Activated naive CD4-positive, alpha-beta T cell treated with anti-CD3 and anti-CD28 coated beads for 36 hours (primary cell): ENCODE data around the gene HKDC1. TPM values are rescaled to one million over a fixed set of nuclear protein-coding genes. Genes with fewer than 3 reads are reported as not detected.

Source experiments
- CTCF ChIA-PET: fragments of 350-600 bp; sonication (Branson Sonifier 250); formaldehyde crosslinking; loops from one replicate; lab custom pipeline; 2021; ENCODE audit warnings: antibody characterized with exemption; lab: Charles Lee
- DNase-seq: peaks from one replicate; pipeline ENCODE4 v3.0.0-alpha.2; 2020
- H3K27ac Mint-ChIP-seq: one replicate; pipeline ENCODE4 v1.8.0; 2021; ENCODE audit warnings: mild to moderate bottlenecking, mixed read lengths
- H3K27me3 Mint-ChIP-seq: one replicate; pipeline ENCODE4 v1.8.0; 2021; ENCODE audit warnings: low read depth, mixed read lengths
- H3K36me3 Mint-ChIP-seq: one replicate; pipeline ENCODE4 v1.8.0; 2021; ENCODE audit warnings: low read depth, mixed read lengths
- H3K4me1 Mint-ChIP-seq: one replicate; pipeline ENCODE4 v1.8.0; 2021; ENCODE audit warnings: low read depth, mixed read lengths
- H3K4me3 Mint-ChIP-seq: one replicate; pipeline ENCODE4 v1.8.0; 2021; ENCODE audit warnings: mild to moderate bottlenecking, moderate library complexity, mixed read lengths
- H3K9me3 Mint-ChIP-seq: one replicate; pipeline ENCODE4 v1.8.0; 2021; ENCODE audit warnings: mixed read lengths
- intact Hi-C: fragments of 100-400 bp; cut with micrococcal nuclease; formaldehyde crosslinking; loops from one replicate; pipeline ENCODE4 v1.15.1; 2023
- total RNA-seq, 2 experiments: library from RNA; stranded (reverse); gene quantifications; one replicate each; pipeline ENCODE4 v1.2.3, GENCODE V29; 2021

Gene HKDC1
- total RNA-seq, 2 experiments from 2014 or later = 1.5 to 1.6 TPM

GRCh38 chr10:69232736-69233480, 12.8 kb downstream of the HKDC1 start:
- Mint-ChIP-seq H3K4me1 (peaks cover 47% of the 10 kb centered on the region), H3K36me3 (no peaks in the 10 kb centered on the region), H3K9me3 (no peaks in the 10 kb centered on the region), H3K27ac (peak overlapping the region; percentile 7), H3K27me3 (no peaks in the 10 kb centered on the region), H3K4me3 (peak overlapping the region; percentile 43)
- DNase-seq = peak; percentile 56
- CTCF ChIA-PET = interaction anchor here (0.6 to 6.5 kb wide), 10 partner anchors 10 to 274 kb away, joined by 3 to 52 read pairs (median 4); no protein-coding TSS in a partner anchor
- intact Hi-C loops = no loop called here

DNA sequence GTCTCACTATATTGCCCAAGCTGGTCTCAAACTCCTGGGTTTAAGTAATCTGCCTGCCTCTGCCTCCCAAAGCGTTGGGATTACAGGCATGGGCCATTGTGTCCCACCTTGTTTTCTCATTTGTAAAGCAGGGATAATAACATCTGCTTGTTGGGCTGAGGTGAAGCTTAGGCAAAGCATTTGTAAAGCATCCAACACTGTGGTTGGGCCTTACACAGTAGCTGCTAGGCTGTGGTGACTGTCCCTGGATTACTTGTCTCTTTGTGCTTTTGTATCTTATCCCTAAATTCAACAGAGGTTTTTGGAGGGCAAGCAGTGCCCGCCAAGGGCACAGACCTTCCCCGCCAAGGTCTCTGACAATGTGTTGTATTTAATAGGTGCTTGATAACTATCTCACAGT, 14.3 kb downstream of the HKDC1 start:
- H3K27ac Mint-ChIP-seq = no peak overlapping the region
- no peak for DNase-seq
- intact Hi-C loops = no loop called here
- H3K9me3 Mint-ChIP-seq = no peaks in the 10 kb centered on the region
- CTCF ChIA-PET = interaction anchor here (2.3 to 6.5 kb wide), 3 partner anchors 156 to 172 kb away, joined by 12 to 52 read pairs (median 33); no protein-coding TSS in a partner anchor
- H3K4me1 Mint-ChIP-seq = peaks cover 33% of the 10 kb centered on the region
- no peak overlapping the region for H3K4me3 Mint-ChIP-seq
- H3K36me3 Mint-ChIP-seq = no peaks in the 10 kb centered on the region
- no peaks in the 10 kb centered on the region for H3K27me3 Mint-ChIP-seq

DNA sequence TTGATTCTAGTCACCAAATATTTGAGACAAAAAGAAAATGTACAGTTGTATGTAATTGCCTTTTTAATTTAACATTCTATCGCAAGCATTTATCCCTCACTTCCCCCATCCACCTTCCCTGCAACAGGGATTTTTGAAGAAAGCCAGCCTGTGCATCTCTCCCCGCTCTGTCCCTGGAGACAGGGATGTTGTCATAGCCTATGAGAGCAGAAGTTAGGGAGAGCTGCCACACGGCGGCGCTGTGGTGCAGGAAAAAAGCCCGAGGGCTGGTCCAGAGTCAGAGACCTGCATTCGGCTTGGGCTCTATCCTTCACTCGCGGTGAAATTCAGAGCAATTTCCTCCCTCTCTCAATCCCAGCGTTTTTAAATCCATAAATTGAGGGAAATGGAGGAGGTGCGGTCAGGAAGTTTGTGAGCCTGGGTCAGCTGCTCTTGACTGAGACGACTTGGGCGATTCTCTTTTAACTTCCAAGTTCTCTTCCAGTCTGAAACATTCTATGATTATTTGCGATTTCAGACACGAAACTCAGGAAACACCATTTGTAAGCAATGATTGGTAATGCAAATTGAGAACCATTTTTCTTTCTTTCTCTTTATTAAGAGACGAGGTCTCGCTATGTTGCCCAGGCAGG, 17.5 kb downstream of the HKDC1 start:
- Mint-ChIP-seq H3K4me1 (peaks cover 24% of the 10 kb centered on the region), H3K4me3 (no peak overlapping the region), H3K36me3 (no peaks in the 10 kb centered on the region), H3K27ac (no peak overlapping the region), H3K9me3 (no peaks in the 10 kb centered on the region), H3K27me3 (no peaks in the 10 kb centered on the region)
- peak; percentile 95 for DNase-seq
- CTCF ChIA-PET = interaction anchor here (0.6 to 3.6 kb wide), 20 partner anchors 9 to 278 kb away, joined by 3 to 32 read pairs (median 5); no protein-coding TSS in a partner anchor
- intact Hi-C loops = loop anchor here (1.0 to 2.0 kb wide), 5 partner anchors 81 to 270 kb away; no protein-coding TSS in a partner anchor

- H3K9me3 Mint-ChIP-seq = no peaks in the 10 kb centered on the region
- peaks cover 12% of the 10 kb centered on the region for H3K4me1 Mint-ChIP-seq
- H3K27me3 Mint-ChIP-seq = no peaks in the 10 kb centered on the region
- no peaks in the 10 kb centered on the region for H3K36me3 Mint-ChIP-seq
- H3K27ac Mint-ChIP-seq = no peak overlapping the region
- DNase-seq = no peak
- CTCF ChIA-PET = interaction anchor here (0.7 to 3.6 kb wide), 16 partner anchors 8 to 168 kb away, joined by 3 to 32 read pairs (median 5); no protein-coding TSS in a partner anchor
- intact Hi-C loops = no loop called here
- no peak overlapping the region for H3K4me3 Mint-ChIP-seq
These were observed 19.0 kb downstream of the HKDC1 start for GRCh38 chr10:69239136-69239535.

DNA sequence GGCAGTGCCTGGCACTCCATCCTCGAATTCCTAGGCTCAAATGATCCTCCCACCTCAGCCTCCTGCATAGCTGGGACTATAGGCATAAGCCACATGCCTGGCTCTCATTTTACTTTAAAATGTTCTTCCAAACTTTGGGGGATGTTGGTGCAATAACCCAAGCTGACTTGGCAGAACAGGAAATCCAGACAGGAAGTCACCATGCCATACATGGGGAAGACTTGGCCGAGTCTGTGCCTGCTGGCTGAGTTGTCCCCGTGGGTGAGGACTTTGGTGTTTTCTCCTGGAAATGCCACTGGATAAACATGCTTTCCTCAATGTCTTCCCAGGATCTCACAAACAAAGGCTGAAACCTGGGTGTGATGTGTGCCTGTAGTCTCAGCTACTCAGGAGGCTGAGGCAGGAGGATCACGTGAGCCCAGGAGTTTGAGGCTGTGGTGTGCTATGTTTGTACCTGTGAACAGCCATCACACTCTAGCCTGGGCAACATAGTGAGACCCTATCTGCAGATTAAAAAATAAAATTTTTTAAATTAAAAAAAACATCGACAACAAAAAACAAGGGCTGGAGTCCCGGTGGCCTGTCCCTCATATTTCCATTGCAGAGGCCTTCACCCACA, 19.8 kb downstream of the HKDC1 start:
- Mint-ChIP-seq H3K4me1 (peaks cover 10% of the 10 kb centered on the region), H3K27ac (no peak overlapping the region), H3K27me3 (no peaks in the 10 kb centered on the region), H3K36me3 (no peaks in the 10 kb centered on the region), H3K9me3 (no peaks in the 10 kb centered on the region), H3K4me3 (no peak overlapping the region)
- intact Hi-C loops = no loop called here
- CTCF ChIA-PET = interaction anchor here (0.6 to 3.6 kb wide), 12 partner anchors 11 to 400 kb away, joined by 3 to 32 read pairs (median 5); no protein-coding TSS in a partner anchor
- DNase-seq = no peak

DNA sequence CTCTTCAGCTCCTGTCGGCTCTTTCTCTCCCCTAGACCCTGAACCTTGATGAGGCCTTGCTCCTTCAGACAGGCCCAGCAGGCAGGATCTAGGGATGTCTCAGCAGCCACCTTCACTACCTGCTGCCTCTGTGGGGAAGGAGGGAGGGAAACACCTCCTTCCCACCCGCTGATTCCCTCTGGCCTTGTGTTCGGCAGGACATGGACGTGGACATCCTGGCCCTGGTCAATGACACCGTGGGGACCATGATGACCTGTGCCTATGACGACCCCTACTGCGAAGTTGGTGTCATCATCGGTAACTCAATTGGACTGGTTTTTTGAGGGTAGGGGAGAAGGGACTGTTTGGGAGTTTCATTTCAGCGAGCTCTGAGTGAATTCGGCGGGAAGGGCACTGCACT, 20.3 kb downstream of the HKDC1 start:
- Mint-ChIP-seq H3K27ac (no peak overlapping the region), H3K4me3 (no peak overlapping the region), H3K9me3 (no peaks in the 10 kb centered on the region), H3K36me3 (no peaks in the 10 kb centered on the region), H3K27me3 (no peaks in the 10 kb centered on the region), H3K4me1 (peaks cover 10% of the 10 kb centered on the region)
- CTCF ChIA-PET = interaction anchor here (0.6 to 3.6 kb wide), 7 partner anchors 10 to 400 kb away, joined by 3 to 32 read pairs (median 5); no protein-coding TSS in a partner anchor
- intact Hi-C loops = no loop called here
- no peak for DNase-seq

DNA sequence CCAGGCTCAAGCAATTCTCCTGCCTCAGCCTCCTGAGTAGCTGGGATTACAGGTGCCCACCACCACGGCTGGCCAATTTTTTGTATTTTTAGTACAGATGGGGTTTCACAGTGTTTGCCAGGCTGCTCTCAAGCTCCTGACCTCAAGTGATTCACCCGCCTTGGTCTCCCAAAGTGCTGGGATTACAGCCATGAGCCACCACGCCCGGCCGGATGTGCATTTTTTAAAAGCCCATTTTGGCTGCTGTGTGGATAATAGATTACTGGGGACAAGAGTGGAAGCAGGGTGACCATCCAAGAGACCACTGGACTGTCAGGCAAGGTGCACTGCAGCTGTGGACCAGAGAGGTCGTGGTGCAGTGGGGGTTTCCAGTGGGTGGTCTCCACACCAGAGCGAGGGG, 21.4 kb downstream of the HKDC1 start:
- Mint-ChIP-seq H3K27me3 (no peaks in the 10 kb centered on the region), H3K4me1 (peaks cover 10% of the 10 kb centered on the region), H3K27ac (no peak overlapping the region), H3K9me3 (no peaks in the 10 kb centered on the region), H3K4me3 (no peak overlapping the region), H3K36me3 (no peaks in the 10 kb centered on the region)
- intact Hi-C loops = no loop called here
- CTCF ChIA-PET = no interaction called here
- no peak for DNase-seq

GRCh38 chr10:69242040-69242851, 22.1 kb downstream of the HKDC1 start:
- H3K27me3 Mint-ChIP-seq = no peaks in the 10 kb centered on the region
- no peak for DNase-seq
- intact Hi-C loops = loop anchor here (2.0 kb wide), 1 partner anchor 17 kb away; no protein-coding TSS in a partner anchor
- peaks cover 10% of the 10 kb centered on the region for H3K4me1 Mint-ChIP-seq
- H3K9me3 Mint-ChIP-seq = no peaks in the 10 kb centered on the region
- CTCF ChIA-PET = interaction anchor here (0.8 to 1.0 kb wide), 2 partner anchors 143 to 148 kb away, joined by 3 to 4 read pairs; no protein-coding TSS in a partner anchor
- H3K27ac Mint-ChIP-seq = no peak overlapping the region
- no peak overlapping the region for H3K4me3 Mint-ChIP-seq
- no peaks in the 10 kb centered on the region for H3K36me3 Mint-ChIP-seq

- H3K9me3 Mint-ChIP-seq = no peaks in the 10 kb centered on the region
- no peak overlapping the region for H3K4me3 Mint-ChIP-seq
- CTCF ChIA-PET = interaction anchor here (0.7 to 1.0 kb wide), 4 partner anchors 111 to 331 kb away, joined by 3 to 6 read pairs (median 4); no protein-coding TSS in a partner anchor
These were observed 22.7 kb downstream of the HKDC1 start for GRCh38 chr10:69242852-69243212.

GRCh38 chr10:69243817-69244216, 23.7 kb downstream of the HKDC1 start:
- no peak overlapping the region for H3K27ac Mint-ChIP-seq
- H3K36me3 Mint-ChIP-seq = no peaks in the 10 kb centered on the region
- no peak overlapping the region for H3K4me3 Mint-ChIP-seq
- H3K27me3 Mint-ChIP-seq = no peaks in the 10 kb centered on the region
- no peaks in the 10 kb centered on the region for H3K9me3 Mint-ChIP-seq
- no peak for DNase-seq
- H3K4me1 Mint-ChIP-seq = peaks cover 2% of the 10 kb centered on the region
- CTCF ChIA-PET = no interaction called here
- intact Hi-C loops = loop anchor here (2.0 kb wide), 1 partner anchor 15 kb away; no protein-coding TSS in a partner anchor

More at GRCh38 chr10:69242852-69243212, 22.7 kb downstream of the HKDC1 start:
- Mint-ChIP-seq H3K4me1 (peaks cover 5% of the 10 kb centered on the region), H3K27me3 (no peaks in the 10 kb centered on the region), H3K36me3 (no peaks in the 10 kb centered on the region), H3K27ac (no peak overlapping the region)
- intact Hi-C loops = loop anchor here (2.0 kb wide), 1 partner anchor 16 kb away; no protein-coding TSS in a partner anchor
- DNase-seq = no peak

- Mint-ChIP-seq H3K4me3 (no peak overlapping the region), H3K4me1 (no peaks in the 10 kb centered on the region), H3K36me3 (peaks cover 5% of the 10 kb centered on the region), H3K9me3 (no peaks in the 10 kb centered on the region), H3K27ac (no peak overlapping the region), H3K27me3 (no peaks in the 10 kb centered on the region)
- DNase-seq = no peak
- CTCF ChIA-PET = interaction anchor here (0.6 to 2.2 kb wide), 2 partner anchors 8 to 31 kb away, joined by 4 to 5 read pairs; no protein-coding TSS in a partner anchor
- intact Hi-C loops = no loop called here
These were observed 25.9 kb downstream of the HKDC1 start for GRCh38 chr10:69246036-69246435.
